T-helper 17 cell (primary cell): ENCODE measurements around the gene TADA2A. TPM values are rescaled to one million over a fixed set of nuclear protein-coding genes. Genes with fewer than 3 reads are reported as not detected.
"Not testable (repeated sequence)": the region's sequence is repeated elsewhere in the genome, so short reads cannot be mapped to it uniquely, and the experiment has no call there.

Experiments used
- ATAC-seq: fragments of 150-1000 bp; cut with Tn5 transposase; 2 replicates; pipeline ENCODE4 v1.10.0; 2021; ENCODE audit warnings: mild to moderate bottlenecking, moderate library complexity
- DNase-seq, 3 donors: peaks; one replicate each; pipeline versions ENCODE4 v3.0.0 to v3.0.0-alpha.2; 2020 to 2021
- H3K9me3 ChIP-seq: one replicate; pipeline ENCODE4 v1.7.0; 2013; ENCODE audit warnings: low read length, mild to moderate bottlenecking; ENCODE audit not compliant: control insufficient read depth, poor library complexity, severe bottlenecking
- H3K27ac Mint-ChIP-seq: one replicate; pipeline ENCODE4 v1.8.0; 2022; ENCODE audit warnings: mild to moderate bottlenecking, moderate library complexity, mixed read lengths
- H3K27me3 Mint-ChIP-seq: one replicate; pipeline ENCODE4 v1.8.0; 2022; ENCODE audit warnings: mixed read lengths
- H3K36me3 Mint-ChIP-seq: one replicate; pipeline ENCODE4 v1.8.0; 2022; ENCODE audit warnings: low read depth, mixed read lengths
- H3K4me1 Mint-ChIP-seq: one replicate; pipeline ENCODE4 v1.8.0; 2022; ENCODE audit warnings: mild to moderate bottlenecking, mixed read lengths
- H3K4me3 Mint-ChIP-seq: one replicate; pipeline ENCODE4 v1.8.0; 2022; ENCODE audit warnings: mild to moderate bottlenecking, moderate library complexity, mixed read lengths
- total RNA-seq, 4 donors: library from RNA in 2 of 4; stranded (reverse) in 2 of 4; gene quantifications; one replicate each; pipeline ENCODE4 v1.2.3 and lab custom pipeline; 2022 to 2026

Gene TADA2A
- total RNA-seq, 2 donors from 2014 or later = 11.1 to 13.9 TPM

GRCh38 chr17:37450112-37450511 lies 43.4 kb downstream of the TADA2A start:
- no peaks in the 10 kb centered on the region for H3K9me3 ChIP-seq
- Mint-ChIP-seq H3K4me1 (peaks cover 5% of the 10 kb centered on the region), H3K27me3 (no peaks in the 10 kb centered on the region), H3K27ac (no peak overlapping the region), H3K4me3 (no peak overlapping the region), H3K36me3 (peaks cover 3% of the 10 kb centered on the region)
- ATAC-seq (no peak), DNase-seq (no peak)

- not testable (repeated sequence) for DNase-seq, H3K9me3 ChIP-seq, H3K27me3 Mint-ChIP-seq, H3K4me3 Mint-ChIP-seq, H3K27ac Mint-ChIP-seq, H3K36me3 Mint-ChIP-seq, ATAC-seq, H3K4me1 Mint-ChIP-seq
Observed at GRCh38 chr17:37457801-37458200, 51.1 kb downstream of the TADA2A start.

DNA sequence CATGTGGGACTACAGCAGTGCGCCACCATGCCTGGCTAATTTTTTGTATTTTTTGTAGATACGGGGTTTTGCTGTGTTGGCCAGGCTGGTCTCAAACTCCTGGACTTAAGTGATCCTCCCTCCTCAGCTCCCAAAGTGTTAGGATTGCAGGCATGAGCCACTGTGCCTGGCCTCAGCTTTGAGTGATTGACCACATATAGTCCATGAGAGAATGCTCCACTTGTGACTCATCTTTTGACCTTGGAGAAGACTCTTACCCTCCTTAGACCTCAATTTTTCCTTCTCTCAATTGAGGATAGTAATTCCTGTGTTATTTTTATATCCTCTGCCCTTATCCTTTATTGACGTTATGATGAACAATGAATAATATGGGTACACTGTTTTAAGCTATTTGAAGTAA lies 52.1 kb downstream of the TADA2A start:
- no peaks in the 10 kb centered on the region for H3K9me3 ChIP-seq
- no peak overlapping the region for H3K4me3 Mint-ChIP-seq
- no peaks in the 10 kb centered on the region for H3K27me3 Mint-ChIP-seq
- DNase-seq = no peak
- peaks cover 5% of the 10 kb centered on the region for H3K36me3 Mint-ChIP-seq
- ATAC-seq = no peak
- H3K4me1 Mint-ChIP-seq = peaks cover 7% of the 10 kb centered on the region
- H3K27ac Mint-ChIP-seq = no peak overlapping the region

GRCh38 chr17:37461668-37462067 lies 55.0 kb downstream of the TADA2A start:
- H3K4me1 Mint-ChIP-seq = peaks cover 7% of the 10 kb centered on the region
- DNase-seq (no peak), ATAC-seq (no peak)
- H3K36me3 Mint-ChIP-seq = no peaks in the 10 kb centered on the region
- H3K4me3 Mint-ChIP-seq = no peak overlapping the region
- H3K27ac Mint-ChIP-seq = no peak overlapping the region
- no peaks in the 10 kb centered on the region for H3K9me3 ChIP-seq
- no peaks in the 10 kb centered on the region for H3K27me3 Mint-ChIP-seq

DNA sequence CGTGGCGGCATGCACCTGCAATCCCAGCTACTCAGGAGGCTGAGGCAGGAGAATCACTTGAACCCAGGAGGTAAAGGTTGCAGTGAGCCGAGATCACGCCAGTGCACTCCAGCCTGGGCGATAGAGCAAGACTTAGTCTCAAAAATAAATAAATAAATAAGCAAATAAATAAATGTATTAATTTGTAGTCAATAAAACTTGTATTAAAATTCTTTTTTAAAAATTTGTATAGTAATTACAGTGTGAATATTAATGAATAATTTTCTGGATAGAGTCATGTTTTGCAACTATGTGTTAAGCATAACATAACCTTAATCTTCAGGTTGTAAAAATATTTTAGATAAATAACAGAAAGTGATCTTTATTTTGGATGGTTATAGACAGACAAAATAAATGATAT lies 55.8 kb downstream of the TADA2A start:
- H3K27me3 Mint-ChIP-seq = no peaks in the 10 kb centered on the region
- ATAC-seq (no peak), DNase-seq (no peak)
- H3K9me3 ChIP-seq = no peaks in the 10 kb centered on the region
- no peaks in the 10 kb centered on the region for H3K36me3 Mint-ChIP-seq
- no peak overlapping the region for H3K4me3 Mint-ChIP-seq
- no peak overlapping the region for H3K27ac Mint-ChIP-seq
- peaks cover 7% of the 10 kb centered on the region for H3K4me1 Mint-ChIP-seq

GRCh38 chr17:37463039-37463438 lies 56.4 kb downstream of the TADA2A start:
- H3K4me1 Mint-ChIP-seq = peaks cover 7% of the 10 kb centered on the region
- H3K4me3 Mint-ChIP-seq = no peak overlapping the region

DNA sequence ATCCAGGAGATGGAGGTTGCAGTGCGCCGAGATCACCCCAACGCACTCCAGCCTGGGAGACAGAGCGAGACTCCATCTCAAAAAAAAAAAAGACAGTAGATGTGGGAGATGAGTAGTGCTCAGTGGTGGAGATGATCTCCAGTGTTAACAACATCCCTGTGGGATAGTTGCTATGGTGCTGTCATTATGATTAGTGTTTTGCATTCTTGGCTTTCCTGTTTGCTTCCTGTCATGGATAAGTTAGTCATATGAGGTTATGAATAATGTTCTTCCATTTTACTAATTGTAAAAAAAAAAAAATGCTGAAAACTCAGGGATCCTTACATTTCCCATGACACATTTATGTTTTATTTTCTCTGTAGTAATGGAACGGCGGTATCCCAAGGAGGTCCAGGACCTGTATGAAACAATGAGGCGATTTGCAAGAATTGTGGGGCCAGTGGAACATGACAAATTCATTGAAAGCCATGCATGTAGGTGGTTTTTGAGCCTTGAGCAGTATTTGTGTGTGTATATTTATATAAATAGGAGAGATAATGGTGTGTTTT lies 58.5 kb downstream of the TADA2A start:
- peaks cover 7% of the 10 kb centered on the region for H3K4me1 Mint-ChIP-seq
- no peak for ATAC-seq
- no peaks in the 10 kb centered on the region for H3K27me3 Mint-ChIP-seq
- no peak overlapping the region for H3K4me3 Mint-ChIP-seq
- no peak for DNase-seq
- no peaks in the 10 kb centered on the region for H3K9me3 ChIP-seq
- no peak overlapping the region for H3K27ac Mint-ChIP-seq
- H3K36me3 Mint-ChIP-seq = no peaks in the 10 kb centered on the region

More at GRCh38 chr17:37463039-37463438, 56.4 kb downstream of the TADA2A start:
- DNase-seq (no peak), ATAC-seq (no peak)
- no peaks in the 10 kb centered on the region for H3K9me3 ChIP-seq
- H3K36me3 Mint-ChIP-seq = no peaks in the 10 kb centered on the region
- H3K27ac Mint-ChIP-seq = no peak overlapping the region
- H3K27me3 Mint-ChIP-seq = no peaks in the 10 kb centered on the region

GRCh38 chr17:37466471-37466870 lies 59.8 kb downstream of the TADA2A start:
- Mint-ChIP-seq H3K36me3 (peaks cover 7% of the 10 kb centered on the region), H3K27ac (peak overlapping the region; percentile 47)

GRCh38 chr17:37470181-37470580 lies 63.5 kb downstream of the TADA2A start:
- H3K4me3 Mint-ChIP-seq = no peak overlapping the region
- DNase-seq (no peak), ATAC-seq (no peak)
- H3K27me3 Mint-ChIP-seq = no peaks in the 10 kb centered on the region
- H3K4me1 Mint-ChIP-seq = peaks cover 7% of the 10 kb centered on the region
- no peak overlapping the region for H3K27ac Mint-ChIP-seq
- peaks cover 10% of the 10 kb centered on the region for H3K36me3 Mint-ChIP-seq
- no peaks in the 10 kb centered on the region for H3K9me3 ChIP-seq

More at GRCh38 chr17:37466471-37466870, 59.8 kb downstream of the TADA2A start:
- H3K9me3 ChIP-seq = no peaks in the 10 kb centered on the region
- Mint-ChIP-seq H3K4me3 (no peak overlapping the region), H3K4me1 (peaks cover 7% of the 10 kb centered on the region), H3K27me3 (no peaks in the 10 kb centered on the region)
- no peak for ATAC-seq
- no peak for DNase-seq

- H3K27ac Mint-ChIP-seq = peak overlapping the region; percentile 14
- DNase-seq = no peak
- no peak for ATAC-seq
- H3K4me1 Mint-ChIP-seq = peaks cover 2% of the 10 kb centered on the region
- H3K36me3 Mint-ChIP-seq = peaks cover 16% of the 10 kb centered on the region
- H3K9me3 ChIP-seq = no peaks in the 10 kb centered on the region
- no peaks in the 10 kb centered on the region for H3K27me3 Mint-ChIP-seq
- no peak overlapping the region for H3K4me3 Mint-ChIP-seq
Observed at GRCh38 chr17:37475731-37476420, 69.2 kb downstream of the TADA2A start.

DNA sequence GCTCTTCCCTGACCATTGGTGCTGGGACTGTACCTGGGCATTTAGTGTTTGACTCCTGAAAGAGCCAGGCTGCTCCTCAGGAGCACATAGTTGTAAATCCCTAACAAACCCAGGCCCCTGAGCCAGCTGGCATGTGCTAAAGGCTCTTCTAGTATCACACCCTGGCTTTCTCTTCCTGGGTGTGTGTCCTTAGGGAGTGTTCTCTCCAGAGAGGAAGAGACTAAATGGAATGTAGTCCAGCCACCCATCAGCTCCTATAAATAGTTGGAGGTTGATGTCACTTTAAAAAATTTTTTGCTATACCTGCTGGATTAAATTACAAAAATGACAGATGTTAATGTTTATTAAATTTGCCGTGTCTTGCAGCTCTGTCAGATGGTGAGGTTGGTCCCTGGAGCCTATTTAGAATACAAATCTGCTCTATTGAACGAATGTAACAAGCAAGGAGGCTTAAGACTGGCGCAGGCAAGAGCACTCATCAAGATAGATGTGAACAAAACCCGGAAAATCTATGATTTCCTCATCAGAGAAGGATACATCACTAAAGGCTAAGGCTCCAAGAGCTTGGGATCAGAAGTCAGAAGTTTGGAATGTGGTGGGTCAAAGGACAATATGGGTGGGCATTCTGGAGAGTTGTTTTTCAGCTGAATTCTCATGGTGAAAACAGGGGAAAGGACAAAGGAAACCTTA lies 69.9 kb downstream of the TADA2A start:
- Mint-ChIP-seq H3K27me3 (no peaks in the 10 kb centered on the region), H3K27ac (peak overlapping the region; percentile 43), H3K36me3 (peaks cover 12% of the 10 kb centered on the region), H3K4me3 (no peak overlapping the region), H3K4me1 (peaks cover 2% of the 10 kb centered on the region)
- no peak for DNase-seq
- H3K9me3 ChIP-seq = no peaks in the 10 kb centered on the region
- ATAC-seq = no peak

GRCh38 chr17:37478187-37478586 lies 71.5 kb downstream of the TADA2A start:
- H3K4me3 Mint-ChIP-seq = no peak overlapping the region
- no peaks in the 10 kb centered on the region for H3K27me3 Mint-ChIP-seq
- ATAC-seq (no peak), DNase-seq (no peak)
- H3K27ac Mint-ChIP-seq = no peak overlapping the region
- H3K36me3 Mint-ChIP-seq = peaks cover 12% of the 10 kb centered on the region
- H3K9me3 ChIP-seq = no peaks in the 10 kb centered on the region
- peaks cover 2% of the 10 kb centered on the region for H3K4me1 Mint-ChIP-seq

- DNase-seq = no peak
- Mint-ChIP-seq H3K4me1 (no peaks in the 10 kb centered on the region), H3K36me3 (peaks cover 8% of the 10 kb centered on the region), H3K4me3 (no peak overlapping the region), H3K27ac (no peak overlapping the region), H3K27me3 (no peaks in the 10 kb centered on the region)
- H3K9me3 ChIP-seq = no peaks in the 10 kb centered on the region
- ATAC-seq = no peak
Observed at GRCh38 chr17:37479025-37479424, 72.3 kb downstream of the TADA2A start.
